ENCODE results near the gene BAIAP2L1.

DNA sequence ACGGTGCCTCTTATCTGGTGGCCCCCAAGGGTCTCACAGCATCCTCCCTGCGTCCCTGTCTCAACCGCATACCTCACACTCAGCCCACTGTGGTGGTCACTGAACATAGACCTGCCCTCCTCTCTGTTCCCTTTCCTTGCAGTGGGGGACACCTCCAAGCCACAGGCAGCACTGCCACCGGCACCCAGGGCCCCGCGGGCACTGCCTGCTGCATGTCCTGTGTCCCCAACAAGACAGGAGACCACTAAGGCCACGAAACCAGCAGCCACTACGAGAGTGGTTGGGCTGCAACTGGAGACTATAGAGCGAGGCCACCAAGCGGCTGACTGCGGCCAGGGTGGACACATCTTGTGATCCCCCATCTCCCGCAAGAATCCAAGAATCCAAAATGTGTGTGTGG is 104.1 kb downstream of the BAIAP2L1 start:
- TF ChIP-seq EZH2 (IDR thresholded peaks at IDR 0.05; ENCODE audit: insufficient read depth, poor library complexity, severe bottlenecking) (no peak), EZH2phosphoT487 (IDR thresholded peaks at IDR 0.05; ENCODE audit: insufficient read depth, low read depth) (no peak)

All from GM23248 (cell line).